Fibroblast of mammary gland (primary cell): ENCODE results near the gene WSB2.

Source experiments
- DNase-seq: peaks from one replicate; pipeline ENCODE4 v3.0.0-alpha.2; 2010; ENCODE audit warnings: low read depth
- H3K4me3 ChIP-seq: 2 replicates; pipeline ENCODE4 v1.5.1; 2011; ENCODE audit warnings: low read depth, mild to moderate bottlenecking, low read length, moderate library complexity; ENCODE audit not compliant: control insufficient read depth
- CTCF ChIP-seq: conservative IDR thresholded peaks from 2 replicates; pipeline ENCODE4 v1.5.1; 2011; ENCODE audit warnings: low read depth, low read length, inconsistent platforms; ENCODE audit not compliant: control insufficient read depth, insufficient read depth

The WSB2 gene

GRCh38 chr12:118102609-118103008 lies 41.6 kb upstream of the WSB2 start:
- DNase-seq: no peak
- no peak for TF ChIP-seq CTCF
- H3K4me3 ChIP-seq: peak overlapping the region; percentile 64

DNA sequence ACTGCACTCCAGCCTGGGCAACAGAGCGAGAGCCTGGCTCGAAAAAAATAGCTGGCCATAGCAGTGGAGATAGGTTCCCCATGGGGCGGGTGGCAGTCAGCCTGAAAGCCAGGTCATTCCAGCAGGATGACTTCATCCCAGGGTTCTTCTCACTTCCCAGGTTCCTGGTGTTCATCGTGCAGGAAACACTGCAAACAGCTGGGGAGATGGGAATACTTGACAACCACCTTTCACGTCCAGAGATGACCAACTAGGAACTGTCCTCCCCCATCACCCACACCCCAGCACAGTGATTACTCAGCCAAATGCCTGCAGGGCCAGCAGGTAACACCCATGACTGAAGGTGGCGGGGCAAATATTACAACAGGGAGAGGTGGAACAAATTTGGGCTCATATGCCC lies 41.1 kb upstream of the WSB2 start:
- DNase-seq: no peak
- H3K4me3 ChIP-seq: no peak overlapping the region
- no peak for TF ChIP-seq CTCF

DNA sequence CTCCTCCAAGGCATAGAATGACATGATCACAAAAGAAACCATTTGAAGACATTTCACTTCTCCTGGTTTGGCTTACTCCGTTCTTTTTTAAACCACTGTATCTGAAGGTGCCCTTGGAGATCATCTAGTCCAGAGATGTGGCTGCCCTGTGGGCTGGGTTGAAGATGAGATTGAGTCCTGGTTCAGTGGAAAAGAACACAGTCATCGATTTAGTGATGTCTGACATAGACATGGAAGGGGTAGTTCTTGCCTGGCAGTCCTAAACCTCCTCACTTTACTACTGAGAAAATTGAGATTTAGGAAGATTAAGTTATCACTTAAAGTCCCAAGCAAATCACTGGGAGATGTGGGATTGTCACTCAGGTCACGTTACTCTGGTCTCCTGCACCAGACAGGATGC lies 40.1 kb upstream of the WSB2 start:
- no peak overlapping the region for H3K4me3 ChIP-seq
- no peak for TF ChIP-seq CTCF
- no peak for DNase-seq

- no peak for DNase-seq
- no peak for TF ChIP-seq CTCF
- H3K4me3 ChIP-seq: no peak overlapping the region
Observed at GRCh38 chr12:118098911-118099671, 38.1 kb upstream of the WSB2 start.

GRCh38 chr12:118098401-118098800 lies 37.4 kb upstream of the WSB2 start:
- no peak for TF ChIP-seq CTCF
- no peak for DNase-seq
- H3K4me3 ChIP-seq: no peak overlapping the region

DNA sequence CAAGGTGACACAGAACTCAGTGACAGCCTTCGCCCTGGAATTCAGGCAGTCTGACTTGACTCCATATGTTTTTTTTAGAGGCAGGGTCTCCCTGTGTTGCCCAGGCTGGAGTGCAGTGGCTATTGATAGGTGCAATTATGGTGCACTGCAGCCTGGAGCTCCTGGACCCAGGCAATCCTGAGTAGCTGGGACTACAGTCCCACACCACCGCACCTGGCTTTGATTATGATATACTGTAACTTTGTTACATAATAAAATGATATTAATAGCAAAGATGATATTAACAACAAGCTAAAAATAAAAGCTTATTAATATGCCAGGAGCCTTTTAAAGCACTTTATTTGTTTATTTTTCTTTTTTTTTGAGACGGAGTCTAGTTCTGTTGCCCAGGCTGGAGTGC lies 33.1 kb upstream of the WSB2 start:
- no peak overlapping the region for H3K4me3 ChIP-seq
- no peak for DNase-seq
- TF ChIP-seq CTCF: no peak

- no peak for TF ChIP-seq CTCF
- no peak for DNase-seq
- H3K4me3 ChIP-seq: no peak overlapping the region
Observed at GRCh38 chr12:118089782-118090181, 28.8 kb upstream of the WSB2 start.
